Esophagus muscularis mucosa (tissue), 4 donors: Measurements from ENCODE around the gene OR6M1. TPM values are rescaled to one million over a fixed set of nuclear protein-coding genes. Genes with fewer than 3 reads are reported as not detected.

Source experiments
- DNase-seq: peaks from one replicate; pipeline ENCODE4 v3.0.0-alpha.2; 2017; ENCODE audit errors: extremely low spot score
- H3K27ac ChIP-seq, 4 donors: fragments of 200-600 bp; sonication (generic); replicated peaks in 1 of 4; 1 replicate in 3 of 4; 2 replicates in 1 of 4; pipeline ENCODE4 v1.5.1; 2016 to 2019; ENCODE audit warnings: mild to moderate bottlenecking in 1 of 4
- H3K27me3 ChIP-seq, 4 donors: fragments of 200-600 bp; sonication (generic); one replicate each; pipeline versions ENCODE4 v1.5.1 to v1.6.0; 2016 to 2019
- H3K36me3 ChIP-seq, 4 donors: fragments of 200-600 bp; sonication (generic); one replicate each; pipeline ENCODE4 v1.5.1; 2016 to 2019
- H3K4me1 ChIP-seq, 4 donors: fragments of 200-600 bp; sonication (generic); one replicate each; pipeline ENCODE4 v1.5.1; 2016 to 2019
- H3K4me3 ChIP-seq, 4 donors: fragments of 200-600 bp; sonication (generic); 1 replicate in 2 of 4; 2 replicates in 2 of 4; pipeline ENCODE4 v1.5.1; 2016 to 2019; ENCODE audit warnings: mild to moderate bottlenecking in 4 of 4, moderate library complexity in 1 of 4
- H3K9me3 ChIP-seq, 4 donors: fragments of 200-600 bp; sonication (generic); 1 replicate in 3 of 4; 2 replicates in 1 of 4; pipeline ENCODE4 v1.5.1; 2016 to 2019
- CTCF ChIP-seq, 3 experiments: fragments of 200-600 bp in 2 of 3; fragments of 450-650 bp in 1 of 3; sonication (generic) in 2 of 3; IDR thresholded peaks; one replicate each; pipeline ENCODE4 v1.5.1; 2017 to 2019; ENCODE audit warnings: antibody characterized with exemption in 3 of 3, mild to moderate bottlenecking in 2 of 3, moderate library complexity in 1 of 3
- EP300 ChIP-seq: sonication (generic); formaldehyde crosslinking; IDR thresholded peaks from one replicate; pipeline ENCODE4 v1.6.1; 2017; ENCODE audit warnings: antibody characterized with exemption
- POLR2A ChIP-seq: fragments of 450-650 bp; IDR thresholded peaks from one replicate; pipeline ENCODE4 v1.6.1; 2017; ENCODE audit warnings: antibody characterized with exemption, moderate library complexity, mild to moderate bottlenecking, low read depth
- POLR2AphosphoS5 ChIP-seq, 2 donors: sonication (generic); formaldehyde crosslinking; IDR thresholded peaks; one replicate each; pipeline ENCODE4 v1.6.1; 2017; ENCODE audit warnings: antibody characterized with exemption in 2 of 2
- WGBS: methylation state at CpG from one replicate; pipeline ENCODE4 v1.1.5; 2018; 5-methylcytosine and 5-hydroxymethylcytosine counted together
- intact Hi-C: fragments of 100-400 bp; cut with DNase I; formaldehyde crosslinking; loops from one replicate; pipeline ENCODE4 v1.15.1; 2023
- total RNA-seq, 4 donors: library from RNA; depleted of rRNA; stranded (reverse); fragments of >200 nt; gene quantifications; one replicate each; pipeline versions ENCODE4 v1.1.0 to v1.2.1, GENCODE V29; 2016

OR6M1 gene
- total RNA-seq, 4 donors from 2014 or later, result not detected

- no peak overlapping the region for H3K4me3 ChIP-seq
- H3K27me3 ChIP-seq, result no peaks in the 10 kb centered on the region
- H3K36me3 ChIP-seq, result no peaks in the 10 kb centered on the region
- no peak for DNase-seq
- H3K4me1 ChIP-seq, result no peaks in the 10 kb centered on the region
- intact Hi-C loops, result no loop called here
- H3K9me3 ChIP-seq, result peaks cover 0 to 17% (median 13%) of the 10 kb centered on the region in 4 donors
- H3K27ac ChIP-seq, result no peak overlapping the region
- no peak for TF ChIP-seq POLR2A
- no peak for TF ChIP-seq EP300
- TF ChIP-seq CTCF (IDR thresholded peaks at IDR 0.05), result no peak
- no peak for TF ChIP-seq POLR2AphosphoS5 (IDR thresholded peaks at IDR 0.05)
- 58% methylated on average over 1 of the region's 1 CpG for WGBS
These were observed 40.5 kb downstream of the OR6M1 start for GRCh38 chr11:123765601-123766000.

GRCh38 chr11:123762422-123762821, 43.7 kb downstream of the OR6M1 start:
- intact Hi-C loops, result no loop called here
- TF ChIP-seq POLR2A (no peak), CTCF (IDR thresholded peaks at IDR 0.05) (no peak), EP300 (no peak), POLR2AphosphoS5 (IDR thresholded peaks at IDR 0.05) (no peak)
- Histone ChIP-seq H3K4me3 (no peak overlapping the region), H3K4me1 (no peaks in the 10 kb centered on the region), H3K9me3 (peaks cover 0 to 17% (median 13%) of the 10 kb centered on the region in 4 donors), H3K27me3 (peaks cover 0 to 4% (median 0%) of the 10 kb centered on the region in 4 donors), H3K36me3 (no peaks in the 10 kb centered on the region), H3K27ac (no peak overlapping the region)
- no peak for DNase-seq

- no peak overlapping the region for H3K4me3 ChIP-seq
- no peaks in the 10 kb centered on the region for H3K4me1 ChIP-seq
- TF ChIP-seq EP300, result no peak
- no peak for TF ChIP-seq CTCF (IDR thresholded peaks at IDR 0.05)
- no peak for TF ChIP-seq POLR2AphosphoS5 (IDR thresholded peaks at IDR 0.05)
- no peak for TF ChIP-seq POLR2A
- peaks cover 0 to 17% (median 13%) of the 10 kb centered on the region in 4 donors for H3K9me3 ChIP-seq
- no peak for DNase-seq
- intact Hi-C loops, result no loop called here
- H3K27ac ChIP-seq, result no peak overlapping the region
- WGBS, result 72% methylated on average over 1 of the region's 1 CpG
- H3K27me3 ChIP-seq, result peaks cover 0 to 4% (median 0%) of the 10 kb centered on the region in 4 donors
- no peaks in the 10 kb centered on the region for H3K36me3 ChIP-seq
These were observed 45.3 kb downstream of the OR6M1 start for GRCh38 chr11:123760894-123761293.

GRCh38 chr11:123757976-123758375, 48.2 kb downstream of the OR6M1 start:
- DNase-seq, result no peak
- Histone ChIP-seq H3K4me1 (no peaks in the 10 kb centered on the region), H3K36me3 (no peaks in the 10 kb centered on the region), H3K9me3 (peaks cover 0 to 16% (median 13%) of the 10 kb centered on the region in 4 donors), H3K4me3 (no peak overlapping the region), H3K27ac (no peak overlapping the region), H3K27me3 (peaks cover 0 to 4% (median 0%) of the 10 kb centered on the region in 4 donors)
- TF ChIP-seq POLR2AphosphoS5 (IDR thresholded peaks at IDR 0.05), result no peak
- TF ChIP-seq EP300, result no peak
- no peak for TF ChIP-seq POLR2A
- no peak for TF ChIP-seq CTCF (IDR thresholded peaks at IDR 0.05)
- intact Hi-C loops, result no loop called here
- 70% methylated on average over 3 of the region's 3 CpGs for WGBS

- Histone ChIP-seq H3K27me3 (peaks cover 0 to 8% (median 0%) of the 10 kb centered on the region in 4 donors), H3K4me3 (no peak overlapping the region), H3K27ac (no peak overlapping the region), H3K36me3 (no peaks in the 10 kb centered on the region), H3K9me3 (no peaks in the 10 kb centered on the region), H3K4me1 (no peaks in the 10 kb centered on the region)
- TF ChIP-seq EP300 (no peak), POLR2A (no peak), POLR2AphosphoS5 (IDR thresholded peaks at IDR 0.05) (no peak), CTCF (IDR thresholded peaks at IDR 0.05) (no peak)
- DNase-seq, result no peak
- intact Hi-C loops, result no loop called here
- WGBS, result 86% methylated on average over 3 of the region's 3 CpGs
These were observed 50.3 kb downstream of the OR6M1 start for GRCh38 chr11:123755813-123756212.
